ENCODE data around the gene VIPR2. TPM values are rescaled to one million over a fixed set of nuclear protein-coding genes. Genes with fewer than 3 reads are reported as not detected.

The VIPR2 gene
- total and polyA plus RNA-seq, 2 of the 13 experiments (the other 11 are each of a cell fraction or from before 2014, with no cell fraction given), result not detected

- TF ChIP-seq, protein P1, sequence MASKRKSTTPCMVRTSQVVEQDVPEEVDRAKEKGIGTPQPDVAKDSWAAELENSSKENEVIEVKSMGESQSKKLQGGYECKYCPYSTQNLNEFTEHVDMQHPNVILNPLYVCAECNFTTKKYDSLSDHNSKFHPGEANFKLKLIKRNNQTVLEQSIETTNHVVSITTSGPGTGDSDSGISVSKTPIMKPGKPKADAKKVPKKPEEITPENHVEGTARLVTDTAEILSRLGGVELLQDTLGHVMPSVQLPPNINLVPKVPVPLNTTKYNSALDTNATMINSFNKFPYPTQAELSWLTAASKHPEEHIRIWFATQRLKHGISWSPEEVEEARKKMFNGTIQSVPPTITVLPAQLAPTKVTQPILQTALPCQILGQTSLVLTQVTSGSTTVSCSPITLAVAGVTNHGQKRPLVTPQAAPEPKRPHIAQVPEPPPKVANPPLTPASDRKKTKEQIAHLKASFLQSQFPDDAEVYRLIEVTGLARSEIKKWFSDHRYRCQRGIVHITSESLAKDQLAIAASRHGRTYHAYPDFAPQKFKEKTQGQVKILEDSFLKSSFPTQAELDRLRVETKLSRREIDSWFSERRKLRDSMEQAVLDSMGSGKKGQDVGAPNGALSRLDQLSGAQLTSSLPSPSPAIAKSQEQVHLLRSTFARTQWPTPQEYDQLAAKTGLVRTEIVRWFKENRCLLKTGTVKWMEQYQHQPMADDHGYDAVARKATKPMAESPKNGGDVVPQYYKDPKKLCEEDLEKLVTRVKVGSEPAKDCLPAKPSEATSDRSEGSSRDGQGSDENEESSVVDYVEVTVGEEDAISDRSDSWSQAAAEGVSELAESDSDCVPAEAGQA (IDR thresholded peaks at IDR 0.05; ENCODE audit: low read depth), result no peak
- TF ChIP-seq, protein P1 (CRISPR knock-in tag; IDR thresholded peaks at IDR 0.05; ENCODE audit: borderline replicate concordance), result no peak
- TF ChIP-seq ZNF713 (CRISPR knock-in tag; IDR thresholded peaks at IDR 0.05) (no peak), ZBTB33 (CRISPR knock-in tag; IDR thresholded peaks at IDR 0.05) (no peak), ELF4 (CRISPR knock-in tag; IDR thresholded peaks at IDR 0.05; ENCODE audit: borderline replicate concordance) (no peak), ZNF567 (CRISPR knock-in tag; IDR thresholded peaks at IDR 0.05; ENCODE audit: borderline replicate concordance) (no peak), ADNP (CRISPR knock-in tag; IDR thresholded peaks at IDR 0.05) (no peak), RERE (CRISPR knock-in tag; IDR thresholded peaks at IDR 0.05; ENCODE audit: low read depth) (no peak)
Observed at GRCh38 chr7:159023746-159024145, 120.9 kb downstream of the VIPR2 start (continued).
